ENCODE results near the gene SERPING1. TPM values are rescaled to one million over a fixed set of nuclear protein-coding genes. Genes with fewer than 3 reads are reported as not detected.
A peak's percentile ranks its signal among the peaks of the same experiment; 100 is the strongest.

The SERPING1 gene
- total RNA-seq, 1 donor, result 2.4 TPM

- Histone ChIP-seq H3K4me3 (ENCODE audit: low read length) (no peak overlapping the region), H3K27me3 (ENCODE audit: insufficient read depth, low read length) (peaks cover 16% of the 10 kb centered on the region), H3K9me3 (ENCODE audit: low read depth, low read length) (no peaks in the 10 kb centered on the region), H3K4me1 (ENCODE audit: insufficient read depth, low read length) (peaks cover 24% of the 10 kb centered on the region)
Observed at GRCh38 chr11:57639321-57640067, 42.0 kb downstream of the SERPING1 start.

GRCh38 chr11:57640068-57640800, 42.7 kb downstream of the SERPING1 start:
- no peak overlapping the region for H3K4me3 ChIP-seq (ENCODE audit: low read length)
- peaks cover 20% of the 10 kb centered on the region for H3K27me3 ChIP-seq (ENCODE audit: insufficient read depth, low read length)
- no peaks in the 10 kb centered on the region for H3K9me3 ChIP-seq (ENCODE audit: low read depth, low read length)
- peaks cover 24% of the 10 kb centered on the region for H3K4me1 ChIP-seq (ENCODE audit: insufficient read depth, low read length)

- no peaks in the 10 kb centered on the region for H3K9me3 ChIP-seq (ENCODE audit: low read depth, low read length)
- H3K27me3 ChIP-seq (ENCODE audit: insufficient read depth, low read length), result peaks cover 29% of the 10 kb centered on the region
- H3K4me1 ChIP-seq (ENCODE audit: insufficient read depth, low read length), result peaks cover 27% of the 10 kb centered on the region
- H3K4me3 ChIP-seq (ENCODE audit: low read length), result no peak overlapping the region
Observed at GRCh38 chr11:57641011-57641807, 43.7 kb downstream of the SERPING1 start.

DNA sequence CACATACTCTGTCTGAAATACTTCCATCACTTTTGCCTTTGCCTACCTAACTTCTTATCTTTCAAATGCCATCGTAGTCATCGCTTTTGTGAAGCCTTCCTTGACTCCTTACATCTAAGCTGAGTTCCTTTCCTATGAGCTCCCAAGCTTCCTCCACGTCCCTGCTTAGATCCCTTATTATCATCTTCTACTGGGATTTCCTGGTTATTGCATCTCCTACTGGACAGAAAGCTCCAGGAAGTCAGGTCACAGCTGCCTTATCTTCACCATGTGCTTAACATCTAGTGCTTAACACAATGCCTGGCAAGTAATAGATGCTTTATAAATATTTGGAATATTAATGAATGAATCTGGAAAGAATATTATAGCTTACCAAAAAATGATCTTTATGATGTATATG, 46.3 kb downstream of the SERPING1 start:
- H3K4me1 ChIP-seq (ENCODE audit: insufficient read depth, low read length), result peaks cover 32% of the 10 kb centered on the region
- peaks cover 45% of the 10 kb centered on the region for H3K27me3 ChIP-seq (ENCODE audit: insufficient read depth, low read length)
- no peak overlapping the region for H3K4me3 ChIP-seq (ENCODE audit: low read length)
- no peaks in the 10 kb centered on the region for H3K9me3 ChIP-seq (ENCODE audit: low read depth, low read length)

DNA sequence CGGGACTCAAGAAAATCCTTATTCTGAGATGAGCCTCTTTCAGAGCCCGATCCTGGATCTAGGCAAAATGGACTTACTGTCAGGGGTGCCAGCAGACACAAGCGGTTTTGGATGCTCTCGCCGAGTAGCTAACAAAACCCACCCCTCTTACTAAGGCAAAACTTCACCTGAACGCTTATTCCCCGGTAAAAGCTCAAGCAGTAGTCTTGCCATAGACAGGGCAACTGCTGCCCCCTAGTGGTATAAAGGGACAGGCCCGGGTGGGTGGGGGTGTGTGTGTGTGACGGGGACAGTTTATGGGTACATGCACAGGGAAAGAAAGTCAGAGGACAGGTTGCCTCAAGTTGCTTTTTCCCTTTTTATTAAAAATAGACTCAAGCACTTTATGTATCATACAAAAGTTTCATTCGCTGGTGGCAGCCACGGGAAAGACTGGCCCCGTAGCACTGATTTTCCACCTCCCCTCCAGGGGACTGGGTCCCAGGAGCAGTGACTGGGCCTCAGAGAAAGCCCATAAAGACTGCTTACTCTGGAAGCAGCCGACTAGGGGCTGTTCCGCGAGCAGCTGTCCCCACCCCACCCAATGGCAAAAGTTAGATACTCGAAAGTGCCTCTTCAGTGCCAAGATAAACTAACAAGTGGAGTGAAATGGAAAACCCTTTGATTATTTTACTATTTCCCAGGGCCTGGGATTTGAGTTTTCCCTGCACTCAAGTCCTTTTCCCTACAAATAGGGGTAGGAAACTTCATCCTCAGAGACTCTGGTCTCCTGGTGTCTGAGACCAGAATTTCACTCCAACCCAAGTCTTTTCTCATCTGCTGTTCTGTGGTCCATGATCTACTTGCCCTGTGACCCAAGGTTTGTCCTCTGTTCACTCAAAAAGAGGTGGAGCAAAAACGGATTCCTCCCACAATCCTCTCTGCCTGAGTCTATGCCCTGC, 47.5 kb downstream of the SERPING1 start:
- Histone ChIP-seq H3K9me3 (ENCODE audit: low read depth, low read length) (no peaks in the 10 kb centered on the region), H3K4me1 (ENCODE audit: insufficient read depth, low read length) (peaks cover 32% of the 10 kb centered on the region), H3K27me3 (ENCODE audit: insufficient read depth, low read length) (peaks cover 50% of the 10 kb centered on the region), H3K4me3 (ENCODE audit: low read length) (no peak overlapping the region)

DNA sequence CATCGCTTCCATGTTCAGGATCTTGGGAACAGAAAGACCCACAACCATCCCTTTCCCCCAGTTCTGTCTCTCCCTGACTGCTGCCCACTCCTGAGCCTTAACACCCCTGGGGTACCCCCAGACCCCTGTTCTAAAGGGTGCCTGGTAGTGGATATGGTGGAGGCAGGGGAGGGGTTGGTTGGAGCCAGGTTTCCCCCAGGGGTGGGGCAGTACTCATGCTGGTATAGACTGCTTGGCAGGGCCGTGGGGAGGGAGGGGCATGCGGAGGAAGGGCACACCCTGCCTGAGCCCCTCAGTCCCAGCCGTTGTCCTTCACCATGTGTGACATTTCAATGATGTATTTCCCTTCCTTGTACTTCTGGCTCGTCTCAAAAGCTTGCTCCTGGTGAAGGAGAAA, 48.2 kb downstream of the SERPING1 start:
- Histone ChIP-seq H3K4me3 (ENCODE audit: low read length) (no peak overlapping the region), H3K27me3 (ENCODE audit: insufficient read depth, low read length) (peaks cover 54% of the 10 kb centered on the region), H3K4me1 (ENCODE audit: insufficient read depth, low read length) (peaks cover 34% of the 10 kb centered on the region), H3K9me3 (ENCODE audit: low read depth, low read length) (no peaks in the 10 kb centered on the region)

DNA sequence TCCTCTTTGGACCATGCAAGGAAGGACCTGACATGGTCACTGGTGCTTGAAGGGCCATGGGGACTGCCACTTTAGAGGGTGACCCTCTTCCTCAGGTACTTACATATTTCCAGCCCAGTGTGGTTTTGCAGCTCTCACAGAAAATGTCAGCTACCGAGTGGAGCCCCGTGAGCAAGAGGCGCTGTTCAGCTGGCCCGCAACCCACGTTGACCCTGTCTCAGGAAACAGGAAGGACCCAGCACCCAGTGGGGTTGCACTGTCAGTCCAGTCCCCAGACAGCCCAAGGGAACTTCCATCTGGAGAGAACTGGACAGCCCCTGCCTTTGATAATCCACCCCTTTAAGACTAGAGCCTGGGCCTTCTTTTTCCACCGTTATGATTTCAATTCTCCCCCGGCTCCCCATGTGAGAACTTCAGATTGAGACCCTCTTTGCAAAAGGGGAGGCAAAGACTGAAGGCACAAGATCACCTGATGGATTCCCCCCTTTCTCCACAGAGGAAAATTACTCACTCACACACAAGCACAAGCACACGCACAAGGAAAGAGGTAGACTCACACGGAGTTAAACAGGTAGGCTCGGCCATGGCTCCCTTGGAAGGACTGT, 48.8 kb downstream of the SERPING1 start:
- Histone ChIP-seq H3K4me3 (ENCODE audit: low read length) (no peak overlapping the region), H3K4me1 (ENCODE audit: insufficient read depth, low read length) (peaks cover 34% of the 10 kb centered on the region), H3K27me3 (ENCODE audit: insufficient read depth, low read length) (peaks cover 54% of the 10 kb centered on the region), H3K9me3 (ENCODE audit: low read depth, low read length) (no peaks in the 10 kb centered on the region)

GRCh38 chr11:57646799-57647303, 49.4 kb downstream of the SERPING1 start:
- Histone ChIP-seq H3K4me3 (ENCODE audit: low read length) (no peak overlapping the region), H3K9me3 (ENCODE audit: low read depth, low read length) (no peaks in the 10 kb centered on the region), H3K4me1 (ENCODE audit: insufficient read depth, low read length) (peaks cover 34% of the 10 kb centered on the region), H3K27me3 (ENCODE audit: insufficient read depth, low read length) (peaks cover 54% of the 10 kb centered on the region)

DNA sequence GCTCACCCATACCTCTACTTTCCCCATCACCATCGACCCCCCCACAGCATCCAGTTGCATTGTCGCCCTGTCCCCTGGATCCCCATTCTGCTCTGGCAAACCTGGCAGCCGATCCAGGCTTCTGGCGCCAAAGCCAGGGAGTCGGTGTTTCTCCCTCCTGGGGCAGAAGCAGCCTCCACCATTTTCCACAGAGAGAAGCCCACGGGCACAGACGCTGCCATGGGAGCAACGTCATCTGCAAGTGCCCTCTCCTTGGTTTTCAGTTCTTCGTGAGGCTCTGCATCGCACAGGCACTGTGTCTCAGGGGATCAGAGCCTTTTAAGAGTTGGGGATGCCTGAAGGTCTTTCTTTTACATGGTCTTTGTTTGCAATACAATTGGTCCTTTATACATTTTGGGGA, 49.9 kb downstream of the SERPING1 start:
- H3K4me1 ChIP-seq (ENCODE audit: insufficient read depth, low read length), result peaks cover 39% of the 10 kb centered on the region
- peaks cover 54% of the 10 kb centered on the region for H3K27me3 ChIP-seq (ENCODE audit: insufficient read depth, low read length)
- no peak overlapping the region for H3K4me3 ChIP-seq (ENCODE audit: low read length)
- no peaks in the 10 kb centered on the region for H3K9me3 ChIP-seq (ENCODE audit: low read depth, low read length)

GRCh38 chr11:57647960-57648800, 50.7 kb downstream of the SERPING1 start:
- Histone ChIP-seq H3K4me1 (ENCODE audit: insufficient read depth, low read length) (peaks cover 42% of the 10 kb centered on the region), H3K9me3 (ENCODE audit: low read depth, low read length) (no peaks in the 10 kb centered on the region), H3K27me3 (ENCODE audit: insufficient read depth, low read length) (peaks cover 54% of the 10 kb centered on the region), H3K4me3 (ENCODE audit: low read length) (no peak overlapping the region)

GRCh38 chr11:57648801-57649735, 51.6 kb downstream of the SERPING1 start:
- Histone ChIP-seq H3K4me1 (ENCODE audit: insufficient read depth, low read length) (peaks cover 42% of the 10 kb centered on the region), H3K27me3 (ENCODE audit: insufficient read depth, low read length) (peaks cover 51% of the 10 kb centered on the region), H3K4me3 (ENCODE audit: low read length) (peak overlapping the region; percentile 18)

More at GRCh38 chr11:57648801-57649735, 51.6 kb downstream of the SERPING1 start:
- no peaks in the 10 kb centered on the region for H3K9me3 ChIP-seq (ENCODE audit: low read depth, low read length)

Data from mononuclear cell (primary cell).